Measurements from ENCODE around the gene CCDC85C. TPM values are rescaled to one million over a fixed set of nuclear protein-coding genes. Genes with fewer than 3 reads are reported as not detected.

The CCDC85C gene
- total RNA-seq, 1 donor from 2014 or later: 18.6 TPM

- no peak for DNase-seq (ENCODE audit: extremely low read depth, low read depth, low spot score)
Measured at GRCh38 chr14:99632410-99633035, 28.5 kb upstream of the CCDC85C start.

GRCh38 chr14:99630202-99630601, 26.2 kb upstream of the CCDC85C start:
- DNase-seq (ENCODE audit: extremely low read depth, low read depth, low spot score): no peak

- no peak for DNase-seq (ENCODE audit: extremely low read depth, low read depth, low spot score)
Measured at GRCh38 chr14:99628887-99629618, 25.0 kb upstream of the CCDC85C start.

- no peak for DNase-seq (ENCODE audit: extremely low read depth, low read depth, low spot score)
Measured at GRCh38 chr14:99627510-99628381, 23.7 kb upstream of the CCDC85C start.

GRCh38 chr14:99627100-99627499, 23.1 kb upstream of the CCDC85C start:
- DNase-seq (ENCODE audit: extremely low read depth, low read depth, low spot score): no peak

GRCh38 chr14:99626041-99626648, 22.1 kb upstream of the CCDC85C start:
- no peak for DNase-seq (ENCODE audit: extremely low read depth, low read depth, low spot score)

GRCh38 chr14:99625476-99625875, 21.5 kb upstream of the CCDC85C start:
- DNase-seq (ENCODE audit: extremely low read depth, low read depth, low spot score): no peak

- DNase-seq (ENCODE audit: extremely low read depth, low read depth, low spot score): no peak
Measured at GRCh38 chr14:99624971-99625370, 21.0 kb upstream of the CCDC85C start.

GRCh38 chr14:99624024-99624423, 20.0 kb upstream of the CCDC85C start:
- no peak for DNase-seq (ENCODE audit: extremely low read depth, low read depth, low spot score)

- no peak for DNase-seq (ENCODE audit: extremely low read depth, low read depth, low spot score)
Measured at GRCh38 chr14:99621948-99622347, 17.9 kb upstream of the CCDC85C start.

- DNase-seq (ENCODE audit: extremely low read depth, low read depth, low spot score): peak; percentile 68
Measured at GRCh38 chr14:99619835-99620834, 16.1 kb upstream of the CCDC85C start.

GRCh38 chr14:99616832-99617800, 13.1 kb upstream of the CCDC85C start:
- no peak for DNase-seq (ENCODE audit: extremely low read depth, low read depth, low spot score)

- no peak for DNase-seq (ENCODE audit: extremely low read depth, low read depth, low spot score)
Measured at GRCh38 chr14:99615497-99616157, 11.6 kb upstream of the CCDC85C start.

- no peak for DNase-seq (ENCODE audit: extremely low read depth, low read depth, low spot score)
Measured at GRCh38 chr14:99612738-99613330, 8.8 kb upstream of the CCDC85C start.

- DNase-seq (ENCODE audit: extremely low read depth, low read depth, low spot score): no peak
Measured at GRCh38 chr14:99612071-99612737, 8.2 kb upstream of the CCDC85C start.

- no peak for DNase-seq (ENCODE audit: extremely low read depth, low read depth, low spot score)
Measured at GRCh38 chr14:99611646-99612045, 7.6 kb upstream of the CCDC85C start.
